ENCODE data around the gene ZNF280D.

The ZNF280D gene

GRCh38 chr15:56608140-56608778 lies 125.0 kb downstream of the ZNF280D start:
- H3K9me3 ChIP-seq (ENCODE audit: control insufficient read depth, low read length) = no peaks in the 10 kb centered on the region
- H3K4me1 ChIP-seq = no peaks in the 10 kb centered on the region
- no peaks in the 10 kb centered on the region for H3K79me2 ChIP-seq
- no peak overlapping the region for H3K4me2 ChIP-seq (ENCODE audit: low read length)
- TF ChIP-seq CTCF (IDR thresholded peaks at IDR 0.05) = no peak
- no peak overlapping the region for H2AFZ ChIP-seq
- H3K9ac ChIP-seq = no peak overlapping the region
- H3K27ac ChIP-seq = no peak overlapping the region
- no peak overlapping the region for H3K4me3 ChIP-seq (ENCODE audit: low read depth, low read length)
- H3K27me3 ChIP-seq (ENCODE audit: control insufficient read depth, insufficient read depth, low read length) = no peaks in the 10 kb centered on the region
- no peaks in the 10 kb centered on the region for H3K36me3 ChIP-seq (ENCODE audit: control insufficient read depth, insufficient read depth, low read length)

- no peak for TF ChIP-seq CTCF (IDR thresholded peaks at IDR 0.05)
- Histone ChIP-seq H3K4me3 (ENCODE audit: low read depth, low read length) (no peak overlapping the region), H3K27me3 (ENCODE audit: control insufficient read depth, insufficient read depth, low read length) (no peaks in the 10 kb centered on the region), H3K9ac (no peak overlapping the region), H3K36me3 (ENCODE audit: control insufficient read depth, insufficient read depth, low read length) (no peaks in the 10 kb centered on the region), H3K9me3 (ENCODE audit: control insufficient read depth, low read length) (no peaks in the 10 kb centered on the region), H3K27ac (no peak overlapping the region), H3K4me2 (ENCODE audit: low read length) (no peak overlapping the region), H3K79me2 (no peaks in the 10 kb centered on the region), H3K4me1 (no peaks in the 10 kb centered on the region), H2AFZ (no peak overlapping the region)
Measured at GRCh38 chr15:56602253-56602652, 131.1 kb downstream of the ZNF280D start.

GRCh38 chr15:56600380-56600779 lies 132.9 kb downstream of the ZNF280D start:
- Histone ChIP-seq H3K9ac (no peak overlapping the region), H3K36me3 (ENCODE audit: control insufficient read depth, insufficient read depth, low read length) (no peaks in the 10 kb centered on the region), H3K4me3 (ENCODE audit: low read depth, low read length) (no peak overlapping the region), H3K27ac (no peak overlapping the region), H3K79me2 (no peaks in the 10 kb centered on the region), H3K4me2 (ENCODE audit: low read length) (no peak overlapping the region), H3K4me1 (no peaks in the 10 kb centered on the region), H3K27me3 (ENCODE audit: control insufficient read depth, insufficient read depth, low read length) (no peaks in the 10 kb centered on the region), H2AFZ (no peak overlapping the region), H3K9me3 (ENCODE audit: control insufficient read depth, low read length) (no peaks in the 10 kb centered on the region)
- no peak for TF ChIP-seq CTCF (IDR thresholded peaks at IDR 0.05)

GRCh38 chr15:56598991-56599390 lies 134.3 kb downstream of the ZNF280D start:
- Histone ChIP-seq H3K79me2 (no peaks in the 10 kb centered on the region), H3K9me3 (ENCODE audit: control insufficient read depth, low read length) (no peaks in the 10 kb centered on the region), H3K4me3 (ENCODE audit: low read depth, low read length) (no peak overlapping the region), H3K27ac (no peak overlapping the region), H3K4me1 (no peaks in the 10 kb centered on the region), H3K36me3 (ENCODE audit: control insufficient read depth, insufficient read depth, low read length) (no peaks in the 10 kb centered on the region), H3K27me3 (ENCODE audit: control insufficient read depth, insufficient read depth, low read length) (no peaks in the 10 kb centered on the region), H3K4me2 (ENCODE audit: low read length) (no peak overlapping the region), H2AFZ (no peak overlapping the region), H3K9ac (no peak overlapping the region)
- TF ChIP-seq CTCF (IDR thresholded peaks at IDR 0.05) = no peak

- Histone ChIP-seq H3K4me1 (no peaks in the 10 kb centered on the region), H3K4me2 (ENCODE audit: low read length) (no peak overlapping the region), H3K4me3 (ENCODE audit: low read depth, low read length) (no peak overlapping the region), H3K36me3 (ENCODE audit: control insufficient read depth, insufficient read depth, low read length) (no peaks in the 10 kb centered on the region), H3K27me3 (ENCODE audit: control insufficient read depth, insufficient read depth, low read length) (no peaks in the 10 kb centered on the region), H3K79me2 (no peaks in the 10 kb centered on the region), H3K9ac (no peak overlapping the region), H2AFZ (no peak overlapping the region), H3K27ac (no peak overlapping the region), H3K9me3 (ENCODE audit: control insufficient read depth, low read length) (no peaks in the 10 kb centered on the region)
- no peak for TF ChIP-seq CTCF (IDR thresholded peaks at IDR 0.05)
Measured at GRCh38 chr15:56587686-56588085, 145.6 kb downstream of the ZNF280D start.
